MM.1S (cell line): ENCODE measurements around the gene ULK4.

Experiments
- DNase-seq: peaks from one replicate; pipeline ENCODE4 v3.0.0-alpha.2; 2015
- H2AFZ ChIP-seq: fragments of 300-600 bp; sonication (generic); 2 replicates; pipeline ENCODE4 v1.6.0; 2016; ENCODE audit warnings: antibody characterized with exemption, low read length
- H3F3A ChIP-seq: fragments of 300-600 bp; sonication (generic); 2 replicates; pipeline ENCODE4 v1.6.1; 2016; ENCODE audit warnings: mild to moderate bottlenecking, antibody characterized with exemption, low read length, moderate library complexity, mixed read lengths; ENCODE audit not compliant: insufficient read depth
- H3K27ac ChIP-seq: fragments of 300-600 bp; sonication (generic); 2 replicates; pipeline ENCODE4 v1.5.1; 2016; ENCODE audit warnings: mild to moderate bottlenecking, low read length
- H3K27me3 ChIP-seq: fragments of 300-600 bp; sonication (generic); replicated peaks from 2 replicates; pipeline ENCODE4 v1.6.0; 2016; ENCODE audit warnings: low read length; ENCODE audit not compliant: insufficient read depth
- H3K36me3 ChIP-seq: fragments of 300-600 bp; sonication (generic); replicated peaks from 2 replicates; pipeline ENCODE4 v1.6.1; 2016; ENCODE audit warnings: mild to moderate bottlenecking, low read length, mixed read lengths; ENCODE audit not compliant: insufficient read depth
- H3K4me1 ChIP-seq: fragments of 300-600 bp; sonication (generic); 2 replicates; pipeline ENCODE4 v1.6.1; 2016; ENCODE audit warnings: low read length, mixed read lengths
- H3K4me2 ChIP-seq: fragments of 300-600 bp; sonication (generic); 2 replicates; pipeline ENCODE4 v1.6.0; 2016; ENCODE audit warnings: low read depth, low read length
- H3K4me3 ChIP-seq: fragments of 300-600 bp; sonication (generic); 2 replicates; pipeline ENCODE4 v1.5.1; 2016; ENCODE audit warnings: low read length, mixed read lengths
- H3K79me2 ChIP-seq: fragments of 300-600 bp; sonication (generic); 2 replicates; pipeline ENCODE4 v1.6.1; 2016; ENCODE audit warnings: mixed run types, low read length, mixed read lengths
- H3K9ac ChIP-seq: fragments of 300-600 bp; sonication (generic); 2 replicates; pipeline ENCODE4 v1.6.1; 2016; ENCODE audit warnings: low read length, mixed read lengths
- H3K9me2 ChIP-seq: fragments of 300-600 bp; sonication (generic); replicated peaks from 2 replicates; pipeline ENCODE4 v1.6.1; 2016; ENCODE audit warnings: mild to moderate bottlenecking, low read length, mixed read lengths; ENCODE audit not compliant: insufficient read depth
- H3K9me3 ChIP-seq: fragments of 300-600 bp; sonication (generic); replicated peaks from 2 replicates; pipeline ENCODE4 v1.6.1; 2016; ENCODE audit warnings: mild to moderate bottlenecking, low read length, mixed read lengths; ENCODE audit not compliant: insufficient read depth
- H4K20me1 ChIP-seq: fragments of 300-600 bp; sonication (generic); 2 replicates; pipeline ENCODE4 v1.6.1; 2016; ENCODE audit warnings: mild to moderate bottlenecking, low read length, moderate library complexity, mixed read lengths; ENCODE audit not compliant: insufficient read depth
- CTCF ChIP-seq: fragments of 300-600 bp; sonication (generic); IDR thresholded peaks from 2 replicates; pipeline ENCODE4 v1.5.1; 2016; ENCODE audit warnings: antibody characterized with exemption, low read length, mixed read lengths
- EZH2 ChIP-seq: fragments of 300-600 bp; sonication (generic); optimal IDR thresholded peaks from 2 replicates; pipeline ENCODE3; 2017; ENCODE audit warnings: low read depth, mild to moderate bottlenecking, antibody characterized with exemption, low read length, mixed read lengths
- EZH2phosphoT487 ChIP-seq: fragments of 300-600 bp; sonication (generic); IDR thresholded peaks from 2 replicates; pipeline ENCODE4 v1.6.1; 2018; ENCODE audit warnings: antibody characterized with exemption, low read length

The ULK4 gene

GRCh38 chr3:41853540-41854196, 108.2 kb downstream of the ULK4 start:
- Histone ChIP-seq H3K9me3 (no peaks in the 10 kb centered on the region), H3K36me3 (no peaks in the 10 kb centered on the region), H3K9me2 (no peaks in the 10 kb centered on the region), H2AFZ (no peak overlapping the region), H3K4me2 (no peak overlapping the region), H3F3A (peaks cover 11% of the 10 kb centered on the region; the same call in 1 of the 2 replicates), H3K27ac (no peak overlapping the region), H4K20me1 (no peaks in the 10 kb centered on the region), H3K4me1 (peaks cover 19% of the 10 kb centered on the region), H3K9ac (no peak overlapping the region), H3K4me3 (no peak overlapping the region), H3K79me2 (no peaks in the 10 kb centered on the region), H3K27me3 (no peaks in the 10 kb centered on the region)
- TF ChIP-seq EZH2phosphoT487 = no peak
- no peak for TF ChIP-seq EZH2
- no peak for TF ChIP-seq CTCF
- DNase-seq = no peak

GRCh38 chr3:41848753-41849574, 112.9 kb downstream of the ULK4 start:
- Histone ChIP-seq H4K20me1 (no peaks in the 10 kb centered on the region), H3K4me1 (peaks cover 38% of the 10 kb centered on the region), H3K9me2 (no peaks in the 10 kb centered on the region), H3K9ac (no peak overlapping the region), H3K9me3 (no peaks in the 10 kb centered on the region), H3K27ac (peak overlapping the region; percentile 27; the same call in 1 of the 2 replicates), H3K36me3 (no peaks in the 10 kb centered on the region), H3K4me2 (peak overlapping the region; percentile 34; the same call in 1 of the 2 replicates), H3K27me3 (no peaks in the 10 kb centered on the region), H2AFZ (no peak overlapping the region), H3K4me3 (no peak overlapping the region), H3F3A (peaks cover 30% of the 10 kb centered on the region), H3K79me2 (no peaks in the 10 kb centered on the region)
- peak; percentile 58 for DNase-seq
- TF ChIP-seq CTCF (no peak), EZH2phosphoT487 (no peak), EZH2 (no peak)

- DNase-seq = peak; percentile 51
- H3K9me3 ChIP-seq = no peaks in the 10 kb centered on the region
- H4K20me1 ChIP-seq = no peaks in the 10 kb centered on the region
- no peak overlapping the region for H2AFZ ChIP-seq
- H3K9ac ChIP-seq = no peak overlapping the region
- peaks cover 32% of the 10 kb centered on the region for H3K4me1 ChIP-seq
- peaks cover 30% of the 10 kb centered on the region for H3F3A ChIP-seq
- no peaks in the 10 kb centered on the region for H3K79me2 ChIP-seq
- no peak for TF ChIP-seq CTCF
- TF ChIP-seq EZH2phosphoT487 = no peak
- TF ChIP-seq EZH2 = no peak
- H3K27me3 ChIP-seq = no peaks in the 10 kb centered on the region
- H3K27ac ChIP-seq = peak overlapping the region; percentile 27; the same call in 1 of the 2 replicates
- no peak overlapping the region for H3K4me3 ChIP-seq
- peak overlapping the region; percentile 34; the same call in 1 of the 2 replicates for H3K4me2 ChIP-seq
- no peaks in the 10 kb centered on the region for H3K9me2 ChIP-seq
- H3K36me3 ChIP-seq = no peaks in the 10 kb centered on the region
These were observed 114.2 kb downstream of the ULK4 start for GRCh38 chr3:41847679-41848078.
